Mammary epithelial cell (primary cell): ENCODE results near the gene RFX7.

Experiments
- EZH2 ChIP-seq: IDR thresholded peaks from 2 replicates; pipeline ENCODE4 v1.6.1; 2012; ENCODE audit warnings: low read length, inconsistent platforms, borderline replicate concordance
- TF ChIP-seq, protein P1 (sequence below), 2 donors: IDR thresholded peaks in 1 of 2; conservative IDR thresholded peaks in 1 of 2; 2 replicates each; pipeline ENCODE4 v1.5.1; 2011 to 2012; ENCODE audit warnings: inconsistent platforms in 2 of 2, low read length in 2 of 2, mild to moderate bottlenecking in 2 of 2, control low read depth in 1 of 2, low read depth in 1 of 2; ENCODE audit not compliant: insufficient read depth in 1 of 2; ENCODE audit errors: extremely low read depth in 1 of 2

DNA sequence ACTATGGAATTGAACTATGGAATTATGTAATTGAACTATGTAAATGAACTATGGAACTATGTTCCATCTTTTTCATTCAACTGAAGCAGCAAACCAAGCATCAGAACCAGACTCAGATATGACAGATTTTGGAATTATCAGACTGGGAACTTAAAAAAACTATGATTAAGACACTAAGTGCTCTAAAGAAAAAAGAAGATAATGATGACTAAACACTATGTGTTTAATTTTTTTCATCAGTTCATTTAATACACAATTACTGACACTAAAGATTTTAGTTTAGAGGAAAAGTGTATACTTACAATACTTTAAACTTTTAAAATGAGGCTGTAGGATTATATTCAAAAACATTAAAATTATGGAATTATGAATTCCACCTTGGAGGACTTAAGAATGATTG is 15.3 kb downstream of the RFX7 start:
- TF ChIP-seq, protein P1, sequence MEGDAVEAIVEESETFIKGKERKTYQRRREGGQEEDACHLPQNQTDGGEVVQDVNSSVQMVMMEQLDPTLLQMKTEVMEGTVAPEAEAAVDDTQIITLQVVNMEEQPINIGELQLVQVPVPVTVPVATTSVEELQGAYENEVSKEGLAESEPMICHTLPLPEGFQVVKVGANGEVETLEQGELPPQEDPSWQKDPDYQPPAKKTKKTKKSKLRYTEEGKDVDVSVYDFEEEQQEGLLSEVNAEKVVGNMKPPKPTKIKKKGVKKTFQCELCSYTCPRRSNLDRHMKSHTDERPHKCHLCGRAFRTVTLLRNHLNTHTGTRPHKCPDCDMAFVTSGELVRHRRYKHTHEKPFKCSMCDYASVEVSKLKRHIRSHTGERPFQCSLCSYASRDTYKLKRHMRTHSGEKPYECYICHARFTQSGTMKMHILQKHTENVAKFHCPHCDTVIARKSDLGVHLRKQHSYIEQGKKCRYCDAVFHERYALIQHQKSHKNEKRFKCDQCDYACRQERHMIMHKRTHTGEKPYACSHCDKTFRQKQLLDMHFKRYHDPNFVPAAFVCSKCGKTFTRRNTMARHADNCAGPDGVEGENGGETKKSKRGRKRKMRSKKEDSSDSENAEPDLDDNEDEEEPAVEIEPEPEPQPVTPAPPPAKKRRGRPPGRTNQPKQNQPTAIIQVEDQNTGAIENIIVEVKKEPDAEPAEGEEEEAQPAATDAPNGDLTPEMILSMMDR (conservative IDR thresholded peaks at IDR 0.05 in 1 of 2, IDR thresholded peaks at IDR 0.05 in 1 of 2; ENCODE audit: extremely low read depth in 1 of 2, insufficient read depth in 1 of 2, low read depth in 1 of 2, low read length in 2 of 2): no peak
- TF ChIP-seq EZH2: no peak
